Measurements from ENCODE around the gene PIGM.

DNA sequence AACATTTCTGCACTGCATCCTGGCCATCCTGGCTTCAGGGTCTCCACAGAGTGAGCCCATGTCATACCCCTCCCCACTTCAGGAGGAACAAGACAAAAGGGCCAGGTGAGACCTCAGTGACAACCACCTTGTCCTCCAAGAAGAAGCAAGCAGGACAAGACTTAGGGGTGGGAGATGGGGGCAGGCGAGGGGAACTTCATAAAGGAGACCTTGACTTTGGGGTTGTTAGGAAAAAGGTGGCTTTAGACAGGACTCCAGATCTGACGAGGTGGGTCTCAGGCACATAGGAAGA is 53.7 kb downstream of the PIGM start:
- TF ChIP-seq L3MBTL2 (conservative IDR thresholded peaks at IDR 0.05) (no peak), FOXM1 (IDR thresholded peaks at IDR 0.05; ENCODE audit: borderline replicate concordance) (no peak), ELF4 (IDR thresholded peaks at IDR 0.05) (no peak), LEF1 (IDR thresholded peaks at IDR 0.05; ENCODE audit: borderline replicate concordance) (no peak), FOXK2 (IDR thresholded peaks at IDR 0.05) (no peak), TARDBP (IDR thresholded peaks at IDR 0.05) (no peak), HDGF (IDR thresholded peaks at IDR 0.05; ENCODE audit: borderline replicate concordance) (no peak)
- TF ChIP-seq, protein P1, sequence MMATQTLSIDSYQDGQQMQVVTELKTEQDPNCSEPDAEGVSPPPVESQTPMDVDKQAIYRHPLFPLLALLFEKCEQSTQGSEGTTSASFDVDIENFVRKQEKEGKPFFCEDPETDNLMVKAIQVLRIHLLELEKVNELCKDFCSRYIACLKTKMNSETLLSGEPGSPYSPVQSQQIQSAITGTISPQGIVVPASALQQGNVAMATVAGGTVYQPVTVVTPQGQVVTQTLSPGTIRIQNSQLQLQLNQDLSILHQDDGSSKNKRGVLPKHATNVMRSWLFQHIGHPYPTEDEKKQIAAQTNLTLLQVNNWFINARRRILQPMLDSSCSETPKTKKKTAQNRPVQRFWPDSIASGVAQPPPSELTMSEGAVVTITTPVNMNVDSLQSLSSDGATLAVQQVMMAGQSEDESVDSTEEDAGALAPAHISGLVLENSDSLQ (IDR thresholded peaks at IDR 0.05) = no peak
